Activated naive CD8-positive, alpha-beta T cell treated with anti-CD3 and anti-CD28 coated beads, Interleukin-2, amount 50 U/mL, for 24 hours (primary cell): ENCODE results near the gene FBP2.

Source experiments
- ATAC-seq: fragments of 150-1000 bp; cut with Tn5 transposase; one replicate; pipeline ENCODE4 v1.10.0; 2021
- DNase-seq: peaks from one replicate; pipeline ENCODE4 v3.0.0; 2021
- H3K27ac Mint-ChIP-seq: one replicate; pipeline ENCODE4 v1.8.0; 2021; ENCODE audit warnings: mild to moderate bottlenecking, mixed read lengths
- H3K27me3 Mint-ChIP-seq: one replicate; pipeline ENCODE4 v1.8.0; 2021; ENCODE audit warnings: mixed read lengths
- H3K36me3 Mint-ChIP-seq: one replicate; pipeline ENCODE4 v1.8.0; 2021; ENCODE audit warnings: low read depth, mixed read lengths
- H3K4me1 Mint-ChIP-seq: one replicate; pipeline ENCODE4 v1.8.0; 2021; ENCODE audit warnings: mixed read lengths
- H3K4me3 Mint-ChIP-seq: one replicate; pipeline ENCODE4 v1.8.0; 2021; ENCODE audit warnings: mild to moderate bottlenecking, moderate library complexity, mixed read lengths
- H3K9me3 Mint-ChIP-seq: one replicate; pipeline ENCODE4 v1.8.0; 2021; ENCODE audit warnings: mixed read lengths

Gene FBP2

GRCh38 chr9:94525396-94526035, 68.1 kb downstream of the FBP2 start:
- Mint-ChIP-seq H3K9me3 (no peaks in the 10 kb centered on the region), H3K27me3 (peaks cover 18% of the 10 kb centered on the region), H3K4me1 (no peaks in the 10 kb centered on the region), H3K27ac (no peak overlapping the region), H3K36me3 (no peaks in the 10 kb centered on the region), H3K4me3 (no peak overlapping the region)
- ATAC-seq (no peak), DNase-seq (no peak)

- Mint-ChIP-seq H3K36me3 (no peaks in the 10 kb centered on the region), H3K9me3 (peaks cover 3% of the 10 kb centered on the region), H3K27ac (no peak overlapping the region), H3K27me3 (peaks cover 6% of the 10 kb centered on the region), H3K4me1 (no peaks in the 10 kb centered on the region), H3K4me3 (no peak overlapping the region)
- DNase-seq = no peak
- no peak for ATAC-seq
Measured at GRCh38 chr9:94517254-94517653, 76.4 kb downstream of the FBP2 start.

GRCh38 chr9:94514722-94515121, 78.9 kb downstream of the FBP2 start:
- H3K4me3 Mint-ChIP-seq = no peak overlapping the region
- H3K27ac Mint-ChIP-seq = no peak overlapping the region
- DNase-seq (no peak), ATAC-seq (no peak)
- H3K36me3 Mint-ChIP-seq = no peaks in the 10 kb centered on the region
- H3K27me3 Mint-ChIP-seq = peaks cover 5% of the 10 kb centered on the region
- H3K4me1 Mint-ChIP-seq = peaks cover 6% of the 10 kb centered on the region
- peaks cover 3% of the 10 kb centered on the region for H3K9me3 Mint-ChIP-seq

GRCh38 chr9:94511955-94512265, 81.7 kb downstream of the FBP2 start:
- ATAC-seq = no peak
- H3K9me3 Mint-ChIP-seq = no peaks in the 10 kb centered on the region
- DNase-seq = no peak
- H3K27me3 Mint-ChIP-seq = peaks cover 13% of the 10 kb centered on the region
- H3K4me1 Mint-ChIP-seq = peaks cover 6% of the 10 kb centered on the region
- H3K27ac Mint-ChIP-seq = no peak overlapping the region
- no peaks in the 10 kb centered on the region for H3K36me3 Mint-ChIP-seq
- H3K4me3 Mint-ChIP-seq = no peak overlapping the region

GRCh38 chr9:94511134-94511954, 82.3 kb downstream of the FBP2 start:
- no peak overlapping the region for H3K4me3 Mint-ChIP-seq
- no peak overlapping the region for H3K27ac Mint-ChIP-seq
- H3K4me1 Mint-ChIP-seq = peaks cover 6% of the 10 kb centered on the region
- peaks cover 13% of the 10 kb centered on the region for H3K27me3 Mint-ChIP-seq
- ATAC-seq (no peak), DNase-seq (no peak)
- no peaks in the 10 kb centered on the region for H3K9me3 Mint-ChIP-seq
- no peaks in the 10 kb centered on the region for H3K36me3 Mint-ChIP-seq
